ENCODE results near the gene MORC4.
A peak's percentile ranks its signal among the peaks of the same experiment; 100 is the strongest.

Gene MORC4

DNA sequence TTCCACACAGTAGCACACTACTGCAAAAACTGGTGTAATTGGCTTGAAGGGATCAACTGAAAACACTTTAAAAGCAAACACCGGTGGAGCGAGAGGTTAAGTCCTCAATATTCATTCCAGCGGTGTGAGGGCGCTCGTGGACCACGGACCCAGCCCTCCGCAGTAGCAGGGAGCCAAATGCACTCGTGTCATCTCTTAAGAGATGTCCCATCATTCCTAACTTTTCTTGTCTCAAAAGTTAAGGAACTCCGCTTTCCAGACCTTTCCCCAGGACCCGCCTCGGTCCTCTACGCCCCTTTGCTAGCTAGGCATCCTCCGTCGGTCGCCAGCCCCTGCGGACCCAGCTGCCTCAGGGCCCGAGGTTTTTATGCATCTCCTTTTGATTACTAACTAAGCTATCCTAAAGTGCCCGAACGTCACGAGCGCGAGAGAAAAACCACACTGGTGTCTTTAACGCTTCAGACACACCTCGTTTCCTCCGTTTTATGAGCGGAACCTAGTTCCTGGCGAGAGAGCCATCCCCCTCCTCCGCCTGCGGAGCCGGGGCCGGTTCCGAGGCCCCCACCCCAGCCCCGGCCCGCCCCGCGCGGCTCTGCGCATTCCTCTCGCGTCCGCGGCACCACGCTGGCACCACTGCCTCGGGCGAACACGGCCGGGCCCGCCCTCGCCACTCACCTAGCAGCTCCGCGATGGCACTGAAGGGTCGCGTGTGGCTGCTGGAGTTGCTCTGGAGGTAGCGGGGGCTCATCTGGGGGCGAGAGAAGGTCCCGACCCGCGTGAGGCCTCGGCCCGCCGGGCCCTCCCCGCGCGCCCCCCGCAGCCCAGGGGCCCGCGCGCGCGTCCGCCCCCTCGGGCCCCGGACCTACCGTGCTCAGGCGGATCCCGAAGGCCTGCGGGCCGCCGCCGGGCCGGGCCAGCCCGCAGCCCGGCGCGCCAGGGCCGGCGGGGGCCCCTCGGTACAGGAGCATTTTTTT, 723 bp downstream of the MORC4 start:
- Mint-ChIP-seq H3K4me1 (peaks cover 22% of the 10 kb centered on the region), H3K27me3 (ENCODE audit: low read depth) (no peaks in the 10 kb centered on the region), H3K4me3 (peak overlapping the region; percentile 80 to 90 (median 89)), H3K9me3 (peaks cover 14% of the 10 kb centered on the region), H3K36me3 (ENCODE audit: low read depth) (no peaks in the 10 kb centered on the region), H3K27ac (peak overlapping the region; percentile 19 to 42 (median 32))
- TF ChIP-seq CTCF (IDR thresholded peaks at IDR 0.05; ENCODE audit: unreplicated experiment in 3 of 3), result peak; percentile 43 to 48 (median 48)

- Mint-ChIP-seq H3K4me1 (peaks cover 22% of the 10 kb centered on the region), H3K9me3 (peaks cover 14% of the 10 kb centered on the region), H3K27me3 (ENCODE audit: low read depth) (no peaks in the 10 kb centered on the region), H3K36me3 (ENCODE audit: low read depth) (no peaks in the 10 kb centered on the region), H3K4me3 (peak overlapping the region; percentile 10 to 41 (median 24)), H3K27ac (peak overlapping the region in 1 of 3 experiments; percentile 51)
- TF ChIP-seq CTCF (IDR thresholded peaks at IDR 0.05; ENCODE audit: unreplicated experiment in 3 of 3), result no peak
Measured at GRCh38 chrX:106997611-106998010, 2.4 kb downstream of the MORC4 start.

DNA sequence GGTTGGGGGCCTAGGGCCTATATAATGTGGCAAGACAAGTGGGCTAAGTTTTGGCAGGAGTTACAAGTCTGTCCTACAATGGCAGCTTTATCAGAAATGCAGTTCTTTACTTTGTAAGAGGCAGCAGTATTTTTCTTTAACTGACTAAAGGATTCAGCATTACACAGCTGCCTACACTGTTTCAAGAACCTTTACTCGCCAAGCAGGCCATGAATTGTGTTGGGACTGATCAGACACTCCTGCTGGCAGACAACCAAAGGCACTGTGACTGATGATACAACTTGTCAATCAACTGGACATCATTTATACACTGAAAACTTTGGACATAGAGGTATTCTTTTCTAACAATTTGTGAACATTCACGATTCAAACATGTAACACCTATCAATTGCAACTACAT, 4.3 kb downstream of the MORC4 start:
- H3K9me3 Mint-ChIP-seq, result peaks cover 14% of the 10 kb centered on the region
- TF ChIP-seq CTCF (IDR thresholded peaks at IDR 0.05; ENCODE audit: unreplicated experiment in 3 of 3), result no peak
- H3K4me3 Mint-ChIP-seq, result no peak overlapping the region
- peaks cover 22% of the 10 kb centered on the region for H3K4me1 Mint-ChIP-seq
- H3K36me3 Mint-ChIP-seq (ENCODE audit: low read depth), result peaks cover 5% of the 10 kb centered on the region
- H3K27me3 Mint-ChIP-seq (ENCODE audit: low read depth), result no peaks in the 10 kb centered on the region
- no peak overlapping the region for H3K27ac Mint-ChIP-seq

- Mint-ChIP-seq H3K4me1 (no peaks in the 10 kb centered on the region), H3K4me3 (no peak overlapping the region), H3K27ac (no peak overlapping the region), H3K9me3 (no peaks in the 10 kb centered on the region), H3K27me3 (ENCODE audit: low read depth) (no peaks in the 10 kb centered on the region), H3K36me3 (ENCODE audit: low read depth) (peaks cover 9% of the 10 kb centered on the region)
- no peak for TF ChIP-seq CTCF (IDR thresholded peaks at IDR 0.05; ENCODE audit: unreplicated experiment in 3 of 3)
Measured at GRCh38 chrX:106987488-106987887, 12.5 kb downstream of the MORC4 start.

- Mint-ChIP-seq H3K4me1 (no peaks in the 10 kb centered on the region), H3K36me3 (ENCODE audit: low read depth) (peaks cover 4% of the 10 kb centered on the region), H3K27ac (no peak overlapping the region), H3K9me3 (no peaks in the 10 kb centered on the region), H3K4me3 (no peak overlapping the region), H3K27me3 (ENCODE audit: low read depth) (no peaks in the 10 kb centered on the region)
- no peak for TF ChIP-seq CTCF (IDR thresholded peaks at IDR 0.05; ENCODE audit: unreplicated experiment in 3 of 3)
Measured at GRCh38 chrX:106980952-106981626, 18.9 kb downstream of the MORC4 start.
